Tibial nerve (tissue), 4 donors: ENCODE data around the gene PTK6.

Experiments
- EP300 ChIP-seq, 2 donors: sonication (generic); formaldehyde crosslinking; IDR thresholded peaks; one replicate each; pipeline ENCODE4 v1.6.1; 2017; ENCODE audit warnings: antibody characterized with exemption in 2 of 2, mild to moderate bottlenecking in 1 of 2
- POLR2A ChIP-seq, 2 donors: fragments of 450-650 bp; IDR thresholded peaks; one replicate each; pipeline ENCODE4 v1.6.1; 2017; ENCODE audit warnings: antibody characterized with exemption in 2 of 2, mild to moderate bottlenecking in 2 of 2, moderate library complexity in 2 of 2
- TF ChIP-seq, protein P1 (sequence below), 5 experiments: fragments of 200-600 bp in 3 of 5; fragments of 450-650 bp in 2 of 5; sonication (generic) in 3 of 5; IDR thresholded peaks; one replicate each; pipeline ENCODE4 v1.5.1; 2016 to 2019; ENCODE audit warnings: antibody characterized with exemption in 5 of 5, mild to moderate bottlenecking in 3 of 5, moderate library complexity in 2 of 5

- TF ChIP-seq, protein P1, sequence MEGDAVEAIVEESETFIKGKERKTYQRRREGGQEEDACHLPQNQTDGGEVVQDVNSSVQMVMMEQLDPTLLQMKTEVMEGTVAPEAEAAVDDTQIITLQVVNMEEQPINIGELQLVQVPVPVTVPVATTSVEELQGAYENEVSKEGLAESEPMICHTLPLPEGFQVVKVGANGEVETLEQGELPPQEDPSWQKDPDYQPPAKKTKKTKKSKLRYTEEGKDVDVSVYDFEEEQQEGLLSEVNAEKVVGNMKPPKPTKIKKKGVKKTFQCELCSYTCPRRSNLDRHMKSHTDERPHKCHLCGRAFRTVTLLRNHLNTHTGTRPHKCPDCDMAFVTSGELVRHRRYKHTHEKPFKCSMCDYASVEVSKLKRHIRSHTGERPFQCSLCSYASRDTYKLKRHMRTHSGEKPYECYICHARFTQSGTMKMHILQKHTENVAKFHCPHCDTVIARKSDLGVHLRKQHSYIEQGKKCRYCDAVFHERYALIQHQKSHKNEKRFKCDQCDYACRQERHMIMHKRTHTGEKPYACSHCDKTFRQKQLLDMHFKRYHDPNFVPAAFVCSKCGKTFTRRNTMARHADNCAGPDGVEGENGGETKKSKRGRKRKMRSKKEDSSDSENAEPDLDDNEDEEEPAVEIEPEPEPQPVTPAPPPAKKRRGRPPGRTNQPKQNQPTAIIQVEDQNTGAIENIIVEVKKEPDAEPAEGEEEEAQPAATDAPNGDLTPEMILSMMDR (IDR thresholded peaks at IDR 0.05): no peak
- TF ChIP-seq POLR2A (IDR thresholded peaks at IDR 0.05): no peak
- no peak for TF ChIP-seq EP300 (IDR thresholded peaks at IDR 0.05)
These were observed 10.7 kb upstream of the PTK6 start, which contains the start of gene SRMS for GRCh38 chr20:63547725-63548480.
